HUES6 (cell line): Measurements from ENCODE around the gene ARL15.

Experiments used
- H3K27ac ChIP-seq: 2 replicates; pipeline ENCODE4 v1.7.0; 2013; ENCODE audit warnings: low read depth, mild to moderate bottlenecking, low read length, inconsistent platforms
- H3K27me3 ChIP-seq: 2 replicates; pipeline ENCODE4 v1.6.1; 2013; ENCODE audit warnings: low read length; ENCODE audit not compliant: control insufficient read depth, insufficient read depth
- H3K36me3 ChIP-seq: 2 replicates; pipeline ENCODE4 v1.6.1; 2013; ENCODE audit warnings: low read length; ENCODE audit not compliant: control insufficient read depth, insufficient read depth
- H3K4me1 ChIP-seq: 2 replicates; pipeline ENCODE4 v1.6.1; 2013; ENCODE audit warnings: low read length; ENCODE audit not compliant: control insufficient read depth, insufficient read depth
- H3K4me3 ChIP-seq: 2 replicates; pipeline ENCODE4 v1.5.1; 2013; ENCODE audit warnings: low read depth, low read length
- H3K9ac ChIP-seq: one replicate; pipeline ENCODE4 v1.6.1; 2013; ENCODE audit warnings: mild to moderate bottlenecking, low read length
- H3K9me3 ChIP-seq: 2 replicates; pipeline ENCODE4 v1.6.1; 2013; ENCODE audit warnings: low read depth, low read length; ENCODE audit not compliant: control insufficient read depth, insufficient read depth

The ARL15 gene

GRCh38 chr5:54272746-54273145 lies 37.6 kb downstream of the ARL15 start:
- no peaks in the 10 kb centered on the region for H3K36me3 ChIP-seq
- H3K4me3 ChIP-seq, result no peak overlapping the region
- no peaks in the 10 kb centered on the region for H3K9me3 ChIP-seq
- H3K27me3 ChIP-seq, result no peaks in the 10 kb centered on the region
- no peak overlapping the region for H3K27ac ChIP-seq
- no peak overlapping the region for H3K9ac ChIP-seq
- peaks cover 7% of the 10 kb centered on the region; the same call in 1 of the 2 replicates for H3K4me1 ChIP-seq

DNA sequence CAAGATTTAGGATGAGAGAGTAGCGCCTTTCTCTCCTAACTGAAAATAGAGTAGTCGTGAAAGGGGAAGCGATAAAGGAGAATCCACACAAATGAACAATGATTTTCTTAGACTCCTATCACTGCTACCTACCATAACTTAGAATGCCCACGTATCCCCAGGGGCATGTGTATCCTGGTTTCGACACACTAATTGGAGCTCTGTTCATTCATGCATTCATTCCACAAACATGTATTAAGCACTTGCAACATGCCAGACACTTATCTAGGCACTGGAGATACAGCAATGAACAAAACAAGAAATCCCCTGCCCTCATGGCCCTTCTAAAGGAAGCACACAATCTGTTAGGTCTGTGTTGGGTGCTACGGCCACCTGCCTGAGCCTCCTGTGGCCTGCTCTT lies 40.0 kb downstream of the ARL15 start:
- peaks cover 7% of the 10 kb centered on the region; the same call in 1 of the 2 replicates for H3K4me1 ChIP-seq
- no peaks in the 10 kb centered on the region for H3K36me3 ChIP-seq
- no peak overlapping the region for H3K4me3 ChIP-seq
- H3K9me3 ChIP-seq, result no peaks in the 10 kb centered on the region
- H3K9ac ChIP-seq, result no peak overlapping the region
- H3K27ac ChIP-seq, result no peak overlapping the region
- no peaks in the 10 kb centered on the region for H3K27me3 ChIP-seq

- peaks cover 9% of the 10 kb centered on the region; the same call in 1 of the 2 replicates for H3K4me1 ChIP-seq
- no peak overlapping the region for H3K4me3 ChIP-seq
- H3K9me3 ChIP-seq, result no peaks in the 10 kb centered on the region
- H3K9ac ChIP-seq, result no peak overlapping the region
- no peak overlapping the region for H3K27ac ChIP-seq
- no peaks in the 10 kb centered on the region for H3K27me3 ChIP-seq
- H3K36me3 ChIP-seq, result no peaks in the 10 kb centered on the region
Observed at GRCh38 chr5:54264574-54264973, 45.8 kb downstream of the ARL15 start.

DNA sequence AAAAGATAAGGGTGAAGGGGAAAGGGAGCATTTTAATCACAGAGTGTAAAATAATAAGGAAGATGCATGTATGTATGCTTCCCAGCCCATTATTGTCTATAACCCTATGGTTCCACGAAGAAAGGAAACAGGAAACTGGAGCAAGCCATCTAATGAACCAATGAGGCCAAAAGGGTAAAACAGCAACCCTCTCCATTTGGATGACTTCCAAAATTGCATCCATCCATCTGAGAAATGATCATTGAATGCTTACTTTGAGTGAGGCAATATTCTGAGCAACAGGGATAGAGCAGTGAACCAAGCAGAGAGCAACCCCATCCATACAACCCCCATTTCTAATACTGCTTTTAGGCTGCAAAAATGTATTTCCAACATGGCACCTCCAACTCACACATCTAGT lies 46.9 kb downstream of the ARL15 start:
- Histone ChIP-seq H3K9ac (no peak overlapping the region), H3K27me3 (no peaks in the 10 kb centered on the region), H3K4me1 (peaks cover 9% of the 10 kb centered on the region; the same call in 1 of the 2 replicates), H3K27ac (no peak overlapping the region), H3K9me3 (no peaks in the 10 kb centered on the region), H3K36me3 (no peaks in the 10 kb centered on the region), H3K4me3 (no peak overlapping the region)

DNA sequence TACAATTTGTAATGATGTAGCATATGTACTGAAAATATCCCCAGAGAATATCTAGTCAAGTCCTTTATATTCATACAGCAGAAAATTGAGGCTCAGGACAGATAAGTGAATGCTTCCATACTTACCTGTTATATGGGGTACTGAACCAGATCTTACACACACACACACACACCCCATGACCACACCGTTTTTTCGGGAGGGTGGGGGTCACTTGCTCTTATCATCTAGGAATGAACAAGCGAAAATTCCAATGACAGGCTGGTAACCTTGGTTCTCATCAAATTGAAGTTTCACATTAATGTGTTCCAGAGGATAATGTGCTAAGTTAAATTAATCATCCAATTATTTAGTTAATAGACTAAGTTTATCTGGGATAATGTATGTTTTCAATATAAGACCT lies 48.8 kb downstream of the ARL15 start:
- Histone ChIP-seq H3K9me3 (no peaks in the 10 kb centered on the region), H3K27me3 (no peaks in the 10 kb centered on the region), H3K27ac (no peak overlapping the region), H3K36me3 (no peaks in the 10 kb centered on the region), H3K4me3 (no peak overlapping the region), H3K9ac (no peak overlapping the region), H3K4me1 (peaks cover 9% of the 10 kb centered on the region; the same call in 1 of the 2 replicates)

- no peaks in the 10 kb centered on the region for H3K27me3 ChIP-seq
- H3K4me3 ChIP-seq, result no peak overlapping the region
- no peaks in the 10 kb centered on the region for H3K9me3 ChIP-seq
- no peaks in the 10 kb centered on the region for H3K36me3 ChIP-seq
- H3K9ac ChIP-seq, result no peak overlapping the region
- H3K4me1 ChIP-seq, result peaks cover 9% of the 10 kb centered on the region; the same call in 1 of the 2 replicates
- no peak overlapping the region for H3K27ac ChIP-seq
Observed at GRCh38 chr5:54259981-54260380, 50.4 kb downstream of the ARL15 start.

GRCh38 chr5:54259090-54259489 lies 51.3 kb downstream of the ARL15 start:
- Histone ChIP-seq H3K27me3 (no peaks in the 10 kb centered on the region), H3K9me3 (no peaks in the 10 kb centered on the region), H3K4me1 (peaks cover 9% of the 10 kb centered on the region; the same call in 1 of the 2 replicates), H3K4me3 (no peak overlapping the region), H3K27ac (no peak overlapping the region), H3K36me3 (no peaks in the 10 kb centered on the region), H3K9ac (no peak overlapping the region)

DNA sequence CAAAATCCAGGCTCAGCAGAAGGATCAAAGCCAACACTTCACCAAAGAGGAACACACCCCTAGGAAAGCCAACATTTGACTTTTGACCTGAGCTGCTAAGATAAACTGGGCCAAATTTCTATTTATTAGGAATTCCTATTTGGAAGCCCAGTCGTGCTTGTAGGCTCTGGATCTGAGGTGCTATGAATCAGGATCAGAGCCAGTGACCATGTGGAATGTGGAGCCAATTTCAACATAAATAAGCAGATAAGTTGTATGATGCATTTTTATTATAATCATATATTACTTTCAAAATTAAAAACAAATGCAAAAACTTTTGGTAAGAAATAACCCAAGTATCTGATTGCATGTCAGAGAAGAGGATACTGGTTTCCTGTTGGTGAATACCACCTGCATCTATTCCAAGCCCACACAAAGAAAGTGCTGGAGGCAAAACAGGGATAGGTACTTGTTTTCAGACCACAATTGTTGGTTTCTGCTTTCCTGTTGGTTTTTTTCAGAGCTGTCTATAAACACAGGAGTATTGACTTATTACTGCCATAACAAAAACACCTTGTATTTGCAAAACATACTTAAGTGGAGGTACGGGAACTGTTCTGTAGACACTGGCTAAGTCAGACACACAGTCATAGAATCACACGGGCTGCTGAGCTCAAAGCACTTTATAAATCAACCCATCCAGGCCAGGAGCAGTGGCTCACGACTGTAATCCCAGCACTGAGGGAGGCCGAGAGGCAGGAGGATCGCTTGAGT lies 52.8 kb downstream of the ARL15 start:
- Histone ChIP-seq H3K9ac (no peak overlapping the region), H3K36me3 (no peaks in the 10 kb centered on the region), H3K27ac (no peak overlapping the region)

GRCh38 chr5:54254482-54255198 lies 55.7 kb downstream of the ARL15 start:
- Histone ChIP-seq H3K9me3 (no peaks in the 10 kb centered on the region), H3K27ac (no peak overlapping the region), H3K9ac (no peak overlapping the region), H3K4me1 (no peaks in the 10 kb centered on the region; the same call in 1 of the 2 replicates), H3K4me3 (no peak overlapping the region), H3K36me3 (no peaks in the 10 kb centered on the region), H3K27me3 (no peaks in the 10 kb centered on the region)

More for the DNA sequence above, 52.8 kb downstream of the ARL15 start:
- Histone ChIP-seq H3K4me3 (no peak overlapping the region), H3K9me3 (no peaks in the 10 kb centered on the region), H3K4me1 (peaks cover 9% of the 10 kb centered on the region; the same call in 1 of the 2 replicates), H3K27me3 (no peaks in the 10 kb centered on the region)

DNA sequence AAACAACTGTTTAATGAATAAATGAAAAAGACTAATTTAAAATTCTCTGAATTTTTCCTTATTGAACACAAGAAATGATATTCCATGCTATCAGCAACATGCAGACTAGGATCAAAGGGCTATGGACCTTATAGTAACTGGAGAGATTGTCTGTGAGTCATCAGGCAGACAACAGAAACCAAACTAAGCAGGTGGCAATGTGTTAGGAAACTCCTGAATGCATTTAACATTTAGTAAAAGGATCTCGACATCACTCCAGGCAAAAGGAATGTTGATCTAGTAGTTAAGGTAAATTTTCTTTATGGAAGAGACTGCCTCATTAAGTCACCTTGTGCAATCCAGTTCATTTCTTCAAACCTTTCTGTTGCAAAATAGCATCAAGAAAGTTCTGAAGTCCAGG lies 58.4 kb downstream of the ARL15 start:
- no peaks in the 10 kb centered on the region for H3K9me3 ChIP-seq
- no peaks in the 10 kb centered on the region; the same call in 1 of the 2 replicates for H3K4me1 ChIP-seq
- no peaks in the 10 kb centered on the region for H3K36me3 ChIP-seq
- no peak overlapping the region for H3K4me3 ChIP-seq
- H3K27ac ChIP-seq, result no peak overlapping the region
- H3K27me3 ChIP-seq, result no peaks in the 10 kb centered on the region
- no peak overlapping the region for H3K9ac ChIP-seq
